Heart left ventricle (tissue), 16 donors: ENCODE data around the gene SSNA1. TPM values are rescaled to one million over a fixed set of nuclear protein-coding genes. Genes with fewer than 3 reads are reported as not detected.

Experiments used
- ATAC-seq, 4 donors: fragments of 200-7000 bp; cut with Tn5 transposase; one replicate each; pipeline ENCODE4 v1.9.1; 2020 to 2022; ENCODE audit warnings: moderate library complexity in 4 of 4, mild to moderate bottlenecking in 3 of 4, moderate number of reproducible peaks in 1 of 4
- DNase-seq, 5 donors: peaks; one replicate each; pipeline ENCODE4 v3.0.0-alpha.2; 2020
- H3K27ac ChIP-seq, 12 donors: fragments of 200-600 bp; sonication (generic) in 4 of 12; one replicate each; pipeline versions ENCODE4 v1.5.0 to v1.8.0; 2016 to 2022; ENCODE audit warnings: mild to moderate bottlenecking in 2 of 12
- H3K27me3 ChIP-seq, 9 donors: fragments of 200-600 bp; sonication (generic) in 2 of 9; one replicate each; pipeline versions ENCODE4 v1.5.1 to v1.8.0; 2016 to 2022; ENCODE audit warnings: mild to moderate bottlenecking in 3 of 9
- H3K36me3 ChIP-seq, 9 donors: fragments of 200-600 bp; sonication (generic) in 2 of 9; one replicate each; pipeline versions ENCODE4 v1.5.0 to v1.8.0; 2018 to 2022; ENCODE audit warnings: mild to moderate bottlenecking in 2 of 9
- H3K4me1 ChIP-seq, 12 donors: fragments of 200-600 bp; sonication (generic) in 4 of 12; one replicate each; pipeline versions ENCODE4 v1.5.0 to v1.8.0; 2016 to 2022; ENCODE audit warnings: mild to moderate bottlenecking in 3 of 12
- H3K4me3 ChIP-seq, 12 donors: fragments of 200-600 bp; sonication (generic) in 4 of 12; one replicate each; pipeline versions ENCODE4 v1.5.0 to v1.8.0; 2017 to 2022; ENCODE audit warnings: mild to moderate bottlenecking in 9 of 12, moderate library complexity in 4 of 12
- H3K9me3 ChIP-seq, 12 donors: fragments of 200-600 bp; sonication (generic) in 4 of 12; one replicate each; pipeline versions ENCODE4 v1.5.0 to v1.8.0; 2016 to 2022; ENCODE audit warnings: mild to moderate bottlenecking in 1 of 12
- POLR2A ChIP-seq, 2 donors: fragments of 450-650 bp; IDR thresholded peaks; one replicate each; pipeline ENCODE4 v1.6.1; 2017; ENCODE audit warnings: antibody characterized with exemption in 2 of 2, mild to moderate bottlenecking in 2 of 2, moderate library complexity in 2 of 2
- WGBS, 4 donors: extraction: QIAGEN DNeasy Blood & Tissue Kit in 2 of 4; methylation state at CpG; one replicate each; pipeline versions ENCODE4 v1.1.5 to v1.1.7; 2013 to 2018; 5-methylcytosine and 5-hydroxymethylcytosine counted together
- intact Hi-C, 10 donors: fragments of 100-400 bp; cut with DNase I; formaldehyde crosslinking; loops; one replicate each; pipeline versions ENCODE4 v1.11.1 to v1.14.2; 2022
- long read RNA-seq, 3 donors: library from polyadenylated mRNA; unstranded; transcript quantifications; one replicate each; pipeline ENCODE4 v2.0.0, GENCODE V29; 2020 to 2021
- polyA plus RNA-seq, 2 donors: library from polyadenylated mRNA; stranded (reverse); fragments of 200-250 nt; gene quantifications; one replicate each; pipeline ENCODE4 v1.2.3, GENCODE V29; 2013
- total RNA-seq, 9 donors: library from RNA; depleted of rRNA in 2 of 9; stranded (reverse); fragments of >200 nt in 2 of 9; fragmentation: NEBNext Ultra II Directional in 3 of 9; extraction: Animal tissue kit (Norgen Biotek cat#: 25700) in 3 of 9; gene quantifications; one replicate each; pipeline versions ENCODE4 v1.1.0 to v1.2.4, GENCODE V29; 2016 to 2023
- TF ChIP-seq, protein P1 (sequence below), 12 donors: fragments of 200-600 bp; sonication (generic) in 4 of 12; IDR thresholded peaks; one replicate each; pipeline versions ENCODE4 v1.5.0 to v1.8.0; 2018 to 2022; ENCODE audit warnings: antibody characterized with exemption in 12 of 12, mild to moderate bottlenecking in 5 of 12
- donor health status: ischemic (EF 13 %, LVEDD 7.1; RV severe dilation, severe dysfunction).
- donor health status: healthy with polysubstance abuse.
- donor health status: DM: no; HTN: yes; CAD: no.
- donor health status: DM: no; HTN: no; CAD: no.
- donor health status: ischemic (EF 25% LVEDD 6.9; RV normal size, moderate dysfunction).
- donor health status: ischemic (EF 25% LVEDD 5.7; RV mildly dilated, moderate dysfunction).
- donor health status: healthy.
- donor health status: DM: yes; HTN: yes; CAD: no.
- donor health status: ischemic (EF 35%, LVEDD 5.7; RV mildly dilated, moderate dysfunction).
- donor health status: nonischemic (EF 11% LVEDD 7.7; RV severe dilation, severe dysfunction).
- donor health status: DM: yes; HTN: yes; CAD: no.
- donor health status: PGD.
- donor health status: ischemic (EF 29% LVEDD 5.4; RV normal size, mild dysfunction).
- donor health status: nonischemic (EF 23%, LVEDD 6.1; RV moderate dilation, normal function).

Gene SSNA1, protein sequence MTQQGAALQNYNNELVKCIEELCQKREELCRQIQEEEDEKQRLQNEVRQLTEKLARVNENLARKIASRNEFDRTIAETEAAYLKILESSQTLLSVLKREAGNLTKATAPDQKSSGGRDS
- total RNA-seq = 100 to 1,000 TPM in 2 of 9 donors, 10 to 100 TPM in 7; 46.0 to 123 (median 59.9) TPM
- polyA plus RNA-seq = 100 to 1,000 TPM; 120 to 161 TPM
- long read RNA-seq, donor 1, transcript SSNA1-201 (3 exons, 896 nt) = minor isoform, 54 of 143 reads
- long read RNA-seq, donor 1, transcript SSNA1-202 (2 exons, 1,170 nt) = major isoform, 71 of 143 reads
- long read RNA-seq, donor 1, partial matches to known transcripts = 0 of 143 reads
- long read RNA-seq, donor 1, other reads (novel, unspliced or antisense) = 14 of 143 reads
- long read RNA-seq, donor 2, transcript SSNA1-201 (3 exons, 896 nt) = major isoform, 33 of 40 reads
- long read RNA-seq, donor 2, partial matches to known transcripts = 0 of 40 reads
- long read RNA-seq, donor 2, other reads (novel, unspliced or antisense) = 5 of 40 reads
- long read RNA-seq, donor 3, transcript SSNA1-201 (3 exons, 896 nt) = minor isoform, 34 of 98 reads
- long read RNA-seq, donor 3, transcript SSNA1-202 (2 exons, 1,170 nt) = major isoform, 52 of 98 reads
- long read RNA-seq, donor 3, partial matches to known transcripts = 0 of 98 reads
- long read RNA-seq, donor 3, other reads (novel, unspliced or antisense) = 9 of 98 reads

DNA sequence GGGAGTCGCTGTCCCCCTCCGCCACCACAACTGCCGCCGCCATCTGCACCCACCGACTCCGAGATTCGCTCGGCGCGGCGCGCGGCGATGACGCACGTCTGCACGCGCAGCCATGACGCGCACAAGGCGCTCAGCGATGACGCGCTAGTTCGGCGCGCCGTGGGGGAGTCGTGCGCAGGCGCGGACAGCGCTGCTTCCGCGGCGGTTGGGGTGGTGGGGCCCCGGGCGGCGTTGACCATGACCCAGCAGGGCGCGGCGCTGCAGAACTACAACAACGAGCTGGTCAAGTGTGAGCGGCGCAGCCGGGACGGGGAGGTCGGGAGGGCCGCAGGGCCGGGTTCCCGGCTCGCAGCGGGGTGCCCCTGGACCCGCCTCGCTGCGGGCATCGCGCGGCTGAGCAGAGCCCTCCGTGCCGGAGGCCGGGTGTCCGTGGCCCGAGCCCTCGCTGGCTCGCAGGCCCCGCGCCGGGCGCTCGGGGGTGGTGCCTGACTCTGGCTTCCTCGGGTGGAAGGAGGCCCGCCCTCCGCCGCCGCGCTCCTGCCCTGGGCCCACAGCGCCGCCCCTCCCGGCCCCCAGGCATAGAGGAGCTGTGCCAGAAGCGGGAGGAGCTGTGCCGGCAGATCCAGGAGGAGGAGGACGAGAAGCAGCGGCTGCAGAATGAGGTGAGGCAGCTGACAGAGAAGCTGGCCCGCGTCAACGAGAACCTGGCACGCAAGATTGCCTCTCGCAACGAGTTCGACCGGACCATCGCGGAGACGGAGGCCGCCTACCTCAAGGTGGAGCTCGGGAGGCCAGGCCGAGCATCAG is at the start of gene SSNA1, which contains the start of gene ANAPC2:
Gene SSNA1 (plus strand): TSS at position 187 of the 807 bp plus-strand sequence. CDS start 51 bp downstream, at position 238.
Gene ANAPC2 (minus strand): TSS at position 71 of the 807 bp plus-strand sequence. CDS start 28 bp downstream, at position 43.
- Histone ChIP-seq H3K9me3 (no peaks in the 10 kb centered on the region), H3K36me3 (peaks cover 0 to 60% (median 36%) of the 10 kb centered on the region in 9 donors), H3K4me3 (peak within 1 kb of the TSS; percentile 68 to 100 (median 90)), H3K27ac (peak within 1 kb of the TSS; percentile 92 to 99 (median 99)), H3K4me1 (peaks cover 18 to 75% (median 42%) of the 10 kb centered on the region in 12 donors), H3K27me3 (no peaks in the 10 kb centered on the region)
- ATAC-seq (peak; percentile 72 to 91 (median 90)), DNase-seq (peak; percentile 91 to 97 (median 93))
- TF ChIP-seq POLR2A (IDR thresholded peaks at IDR 0.05) = peak in 1 of 2 donors; percentile 95
- TF ChIP-seq, protein P1, sequence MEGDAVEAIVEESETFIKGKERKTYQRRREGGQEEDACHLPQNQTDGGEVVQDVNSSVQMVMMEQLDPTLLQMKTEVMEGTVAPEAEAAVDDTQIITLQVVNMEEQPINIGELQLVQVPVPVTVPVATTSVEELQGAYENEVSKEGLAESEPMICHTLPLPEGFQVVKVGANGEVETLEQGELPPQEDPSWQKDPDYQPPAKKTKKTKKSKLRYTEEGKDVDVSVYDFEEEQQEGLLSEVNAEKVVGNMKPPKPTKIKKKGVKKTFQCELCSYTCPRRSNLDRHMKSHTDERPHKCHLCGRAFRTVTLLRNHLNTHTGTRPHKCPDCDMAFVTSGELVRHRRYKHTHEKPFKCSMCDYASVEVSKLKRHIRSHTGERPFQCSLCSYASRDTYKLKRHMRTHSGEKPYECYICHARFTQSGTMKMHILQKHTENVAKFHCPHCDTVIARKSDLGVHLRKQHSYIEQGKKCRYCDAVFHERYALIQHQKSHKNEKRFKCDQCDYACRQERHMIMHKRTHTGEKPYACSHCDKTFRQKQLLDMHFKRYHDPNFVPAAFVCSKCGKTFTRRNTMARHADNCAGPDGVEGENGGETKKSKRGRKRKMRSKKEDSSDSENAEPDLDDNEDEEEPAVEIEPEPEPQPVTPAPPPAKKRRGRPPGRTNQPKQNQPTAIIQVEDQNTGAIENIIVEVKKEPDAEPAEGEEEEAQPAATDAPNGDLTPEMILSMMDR (IDR thresholded peaks at IDR 0.05) = peak in 9 of 12 donors; percentile 16 to 42 (median 29)
- intact Hi-C loops = loop anchor here (1.0 to 10.0 kb wide), 7 partner anchors 12 to 74 kb away; partner anchors contain the start of genes CYSRT1 (in 4 of the 10), RNF224 (in 4 of the 10), RNF208 (in 2 of the 10) and DPP7 (in 1 of the 10)
- 0 to 1% (median 0%) methylated on average over 40 to 98 of the region's 98 CpGs for WGBS, 4 donors

DNA sequence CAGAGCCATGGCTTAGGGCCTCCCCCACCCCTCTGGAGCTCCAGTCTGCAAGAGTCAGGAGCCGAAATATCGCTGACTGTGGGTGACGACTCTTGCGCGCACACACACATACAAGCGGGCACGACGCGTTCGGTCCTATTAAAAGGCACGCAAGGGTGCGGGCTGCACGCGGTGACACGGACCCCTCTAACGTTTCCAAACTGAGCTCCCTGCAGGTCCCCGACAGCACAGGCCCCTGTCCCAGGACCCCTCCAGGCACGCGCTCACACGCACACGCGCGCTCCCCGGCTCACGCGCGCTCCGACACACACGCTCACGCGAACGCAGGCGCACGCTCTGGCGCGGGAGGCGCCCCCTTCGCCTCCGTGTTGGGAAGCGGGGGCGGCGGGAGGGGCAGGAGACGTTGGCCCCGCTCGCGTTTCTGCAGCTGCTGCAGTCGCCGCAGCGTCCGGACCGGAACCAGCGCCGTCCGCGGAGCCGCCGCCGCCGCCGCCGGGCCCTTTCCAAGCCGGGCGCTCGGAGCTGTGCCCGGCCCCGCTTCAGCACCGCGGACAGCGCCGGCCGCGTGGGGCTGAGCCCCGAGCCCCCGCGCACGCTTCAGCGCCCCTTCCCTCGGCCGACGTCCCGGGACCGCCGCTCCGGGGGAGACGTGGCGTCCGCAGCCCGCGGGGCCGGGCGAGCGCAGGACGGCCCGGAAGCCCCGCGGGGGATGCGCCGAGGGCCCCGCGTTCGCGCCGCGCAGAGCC is 49.6 kb upstream of the SSNA1 start, which contains the start of gene GRIN1:
Gene GRIN1 (plus strand): TSS at position 433 of the 746 bp plus-strand sequence. CDS start 333 bp downstream, outside the sequence.
- peaks cover 0 to 14% (median 1%) of the 10 kb centered on the region in 12 donors for H3K4me1 ChIP-seq
- WGBS, 4 donors = 6 to 11% (median 7%) methylated on average over 21 to 104 of the region's 104 CpGs
- TF ChIP-seq POLR2A (IDR thresholded peaks at IDR 0.05) = no peak
- TF ChIP-seq, protein P1 (IDR thresholded peaks at IDR 0.05) = no peak
- intact Hi-C loops = loop anchor here in 1 of 10 donors (5.0 kb wide), 1 partner anchor 48 kb away; the partner anchor contains the start of genes ANAPC2 and SSNA1
- H3K4me3 ChIP-seq = peak within 1 kb of the TSS in 6 of 12 donors; percentile 8 to 37 (median 24)
- no peaks in the 10 kb centered on the region for H3K36me3 ChIP-seq
- no peak within 1 kb of the TSS for H3K27ac ChIP-seq
- ATAC-seq = peak in 3 of 4 donors; percentile 54 to 84 (median 71)
- no peak for DNase-seq
- peaks cover 25 to 96% (median 75%) of the 10 kb centered on the region in 9 donors for H3K27me3 ChIP-seq
- H3K9me3 ChIP-seq = no peaks in the 10 kb centered on the region

DNA sequence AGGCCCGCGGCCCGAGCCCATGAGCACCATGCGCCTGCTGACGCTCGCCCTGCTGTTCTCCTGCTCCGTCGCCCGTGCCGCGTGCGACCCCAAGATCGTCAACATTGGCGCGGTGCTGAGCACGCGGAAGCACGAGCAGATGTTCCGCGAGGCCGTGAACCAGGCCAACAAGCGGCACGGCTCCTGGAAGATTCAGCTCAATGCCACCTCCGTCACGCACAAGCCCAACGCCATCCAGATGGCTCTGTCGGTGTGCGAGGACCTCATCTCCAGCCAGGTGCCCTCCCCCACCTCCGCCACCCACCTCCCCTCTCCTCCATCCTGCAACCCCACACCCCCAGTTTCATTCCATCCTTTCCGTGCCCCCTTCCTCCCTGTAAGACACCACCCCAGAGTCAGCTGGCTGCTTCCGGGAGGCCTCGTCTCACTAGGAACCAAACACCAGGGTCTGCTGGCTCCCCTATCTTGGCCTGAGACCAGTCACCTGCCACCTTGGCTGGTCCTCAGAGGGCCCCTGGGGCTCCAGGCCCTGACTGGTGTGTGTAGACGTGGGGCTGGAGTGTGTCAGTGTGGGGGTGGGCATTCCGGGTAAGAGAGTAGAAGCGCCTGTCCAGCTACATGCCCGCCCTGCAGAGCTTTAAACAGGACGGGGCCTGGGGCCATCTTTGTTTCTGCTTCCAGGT is 48.9 kb upstream of the SSNA1 start:
- intact Hi-C loops = loop anchor here in 2 of 10 donors (5.0 to 10.0 kb wide), 2 partner anchors 48 to 365 kb away; partner anchors contain the start of genes ANAPC2 (in 1 of the 2) and SSNA1 (in 1 of the 2)
- Histone ChIP-seq H3K27ac (no peak overlapping the region), H3K9me3 (no peaks in the 10 kb centered on the region), H3K4me3 (no peak overlapping the region), H3K27me3 (peaks cover 27 to 96% (median 76%) of the 10 kb centered on the region in 9 donors), H3K36me3 (no peaks in the 10 kb centered on the region), H3K4me1 (peaks cover 0 to 14% (median 1%) of the 10 kb centered on the region in 12 donors)
- TF ChIP-seq POLR2A (IDR thresholded peaks at IDR 0.05) = no peak
- TF ChIP-seq, protein P1 (IDR thresholded peaks at IDR 0.05) = no peak
- ATAC-seq (no peak), DNase-seq (no peak)
- WGBS, 4 donors = 29 to 56% (median 36%) methylated on average over 20 to 37 of the region's 37 CpGs
